H54 (cell line): ENCODE data around the gene PICK1.

Experiments used
- DNase-seq: peaks from one replicate; pipeline ENCODE4 v3.0.0; 2011; ENCODE audit warnings: low spot score, mixed read lengths; ENCODE audit not compliant: insufficient read length
- FAIRE-seq: peaks from 3 replicates; lab custom pipeline; 2011; peaks lifted over from hg19 to GRCh38; lab: Jason Lieb, UNC
- POLR2A ChIP-seq: IDR thresholded peaks from 2 replicates; pipeline ENCODE4 v1.6.1; 2011; ENCODE audit warnings: low read depth, mild to moderate bottlenecking, low read length

Gene PICK1

DNA sequence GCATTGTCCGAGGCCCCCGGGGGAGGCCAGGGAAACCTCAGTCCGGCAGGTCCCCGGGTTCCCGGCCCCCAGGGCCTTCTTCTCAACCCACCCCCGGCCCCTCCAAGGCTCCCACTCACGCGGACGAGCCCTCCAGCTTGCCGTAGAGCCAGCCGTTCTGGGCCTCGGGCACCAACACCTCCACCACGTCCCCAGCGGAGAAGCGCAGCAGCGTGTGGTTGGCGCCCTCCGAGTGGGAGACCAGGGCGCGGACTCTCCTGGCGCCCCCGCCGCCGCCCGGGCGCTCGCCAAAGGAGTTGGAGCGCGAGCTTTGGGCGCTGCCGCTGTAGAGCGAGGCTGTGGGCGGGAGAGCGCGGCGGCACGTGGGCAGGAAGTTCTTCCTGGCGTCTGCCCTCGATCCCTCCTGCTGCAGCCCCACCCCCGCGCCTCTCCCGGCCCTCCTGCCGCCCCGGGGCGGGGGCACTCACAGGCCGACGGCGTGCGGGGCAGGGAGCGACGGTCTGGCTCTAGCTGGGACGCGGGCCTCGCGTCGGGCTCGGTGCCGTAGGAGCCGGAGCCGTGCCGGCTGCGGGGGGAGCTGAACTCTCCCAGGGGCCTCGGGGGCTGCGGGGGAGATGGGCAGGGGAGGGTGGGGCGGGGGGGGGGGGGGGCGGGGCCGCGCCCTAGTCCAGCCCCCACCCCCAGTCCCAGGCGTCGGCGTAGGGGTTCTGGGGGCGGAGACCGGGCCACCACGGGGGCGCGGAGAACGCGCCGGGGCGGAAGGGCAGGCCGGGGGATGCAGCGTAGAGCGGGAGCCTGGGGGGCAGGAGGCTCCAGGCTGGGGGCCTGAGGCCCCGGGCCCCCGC is 31.6 kb downstream of the PICK1 start:
- DNase-seq (no peak), FAIRE-seq (no peak)
- TF ChIP-seq POLR2A, result no peak

DNA sequence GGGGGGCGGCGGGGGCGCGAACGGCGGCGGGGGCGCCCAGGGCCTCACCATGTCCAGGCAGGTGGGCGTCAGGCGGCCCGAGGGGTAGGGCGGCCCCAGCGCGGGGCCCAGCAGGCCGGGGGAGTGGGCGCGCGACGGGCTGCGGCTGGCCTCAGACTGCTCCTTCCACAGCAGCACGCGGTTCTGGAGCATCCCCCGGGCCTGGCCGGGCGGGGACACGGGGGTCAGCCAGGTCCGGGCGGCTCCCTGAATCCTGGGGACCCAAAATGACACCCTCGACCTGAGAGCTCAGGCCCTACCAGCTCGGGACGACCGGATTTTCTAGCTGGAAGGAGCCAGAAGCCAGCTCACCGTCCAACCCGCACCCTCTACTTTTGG is 32.3 kb downstream of the PICK1 start:
- FAIRE-seq (no peak), DNase-seq (no peak)
- TF ChIP-seq POLR2A, result no peak

DNA sequence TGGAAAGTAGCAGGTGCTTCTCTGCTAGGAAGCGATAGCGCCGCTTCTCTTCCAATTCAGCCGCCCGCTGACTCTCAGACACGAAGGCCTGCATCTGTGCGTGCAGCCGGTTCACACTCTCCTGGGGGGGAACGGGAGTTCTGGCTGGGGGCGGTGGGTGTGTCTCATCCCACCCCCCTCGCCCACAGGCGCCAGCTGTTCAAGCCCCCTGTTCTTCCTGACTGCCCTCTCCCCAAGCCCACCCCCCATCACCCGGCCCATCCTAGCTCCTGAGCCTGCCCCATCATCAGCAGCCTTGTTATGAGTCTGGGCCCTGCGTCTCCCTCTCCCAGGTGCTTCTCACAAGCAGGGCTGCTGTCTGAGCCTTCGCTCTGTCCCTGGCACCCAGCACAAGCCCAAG is 39.9 kb downstream of the PICK1 start:
- FAIRE-seq (no peak), DNase-seq (no peak)
- no peak for TF ChIP-seq POLR2A

DNA sequence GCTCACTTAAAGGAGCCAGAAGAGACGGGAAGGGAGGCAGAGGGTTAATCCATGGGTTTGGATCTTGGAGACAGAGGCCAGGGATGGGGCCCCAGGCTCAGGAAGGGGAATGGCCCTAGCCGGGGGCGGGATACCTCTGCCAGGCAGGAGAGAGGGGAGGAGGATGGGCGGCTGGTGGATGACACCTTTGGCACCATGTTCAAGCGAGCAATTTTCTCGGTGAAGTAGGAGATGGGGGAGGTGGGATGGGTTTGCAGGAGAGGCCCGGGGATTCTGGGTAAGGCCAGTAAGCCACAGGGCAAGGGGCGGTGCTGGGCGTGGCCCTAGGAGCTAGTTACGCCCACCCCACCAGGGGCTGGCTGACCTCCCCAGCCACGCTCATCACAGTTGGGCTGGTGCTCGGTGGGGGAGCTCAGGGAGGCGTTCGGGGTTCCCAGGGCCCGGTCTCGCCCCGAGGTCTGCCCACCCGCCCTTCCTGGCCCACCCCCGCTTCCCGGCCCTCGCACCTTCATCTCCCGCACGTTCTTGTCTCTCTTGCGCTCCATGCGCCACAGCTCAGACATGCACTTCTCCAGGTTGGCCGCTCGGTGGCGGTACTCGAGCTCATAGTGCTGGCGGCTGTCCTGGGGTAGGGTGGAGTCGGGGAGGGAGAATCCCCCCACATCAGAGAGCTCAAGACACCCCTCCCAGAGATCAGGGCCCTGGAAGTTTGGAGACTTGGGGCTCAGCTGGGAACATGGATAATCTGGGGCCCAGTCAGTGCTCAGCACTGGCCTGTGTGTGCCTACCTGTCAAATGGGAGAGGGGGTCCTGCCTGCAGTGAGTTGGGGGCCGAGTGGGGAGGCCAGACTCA is 40.6 kb downstream of the PICK1 start:
- no peak for FAIRE-seq
- TF ChIP-seq POLR2A, result no peak
- DNase-seq, result no peak

DNA sequence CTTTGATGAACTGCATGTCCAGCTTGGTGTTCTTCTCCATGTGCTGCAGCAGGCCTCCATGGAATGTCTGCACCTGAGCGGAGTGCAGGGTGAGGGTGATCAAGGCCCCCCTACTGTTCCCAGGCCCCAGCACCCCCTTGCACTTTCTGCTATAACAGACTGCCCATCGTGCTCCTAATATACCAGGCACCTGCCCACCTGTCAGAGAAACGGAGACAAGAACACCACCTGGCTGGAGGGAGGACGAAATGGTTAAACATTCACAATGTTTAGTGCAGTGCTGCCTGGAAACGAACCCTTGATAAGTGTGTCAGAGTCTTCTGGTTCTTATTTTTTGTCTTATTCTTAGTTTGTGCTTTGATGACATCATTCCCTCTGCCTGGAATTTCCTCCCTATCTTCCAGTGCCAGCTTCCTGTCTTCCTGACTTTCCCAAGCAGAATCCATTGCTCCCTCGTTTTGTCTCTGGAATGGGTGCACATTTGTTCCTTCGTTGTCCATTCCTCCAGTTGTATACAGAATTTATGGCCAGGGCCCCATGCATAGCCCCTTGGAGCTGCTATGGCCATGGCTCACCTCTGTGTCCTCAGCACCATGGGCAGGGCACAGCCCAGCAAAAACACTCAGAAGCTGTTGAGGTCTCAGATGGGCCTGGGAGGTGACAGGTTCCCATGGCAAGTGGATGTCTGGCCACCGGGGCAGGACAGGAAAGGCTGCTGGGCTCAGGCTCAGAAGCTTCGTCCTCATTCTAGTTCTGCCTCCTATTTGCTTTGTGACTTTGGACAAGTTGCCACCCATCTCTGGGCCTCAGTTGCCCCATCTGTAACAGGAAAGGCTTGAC is 41.4 kb downstream of the PICK1 start:
- TF ChIP-seq POLR2A, result no peak
- DNase-seq (peak; percentile 44), FAIRE-seq (no peak)

DNA sequence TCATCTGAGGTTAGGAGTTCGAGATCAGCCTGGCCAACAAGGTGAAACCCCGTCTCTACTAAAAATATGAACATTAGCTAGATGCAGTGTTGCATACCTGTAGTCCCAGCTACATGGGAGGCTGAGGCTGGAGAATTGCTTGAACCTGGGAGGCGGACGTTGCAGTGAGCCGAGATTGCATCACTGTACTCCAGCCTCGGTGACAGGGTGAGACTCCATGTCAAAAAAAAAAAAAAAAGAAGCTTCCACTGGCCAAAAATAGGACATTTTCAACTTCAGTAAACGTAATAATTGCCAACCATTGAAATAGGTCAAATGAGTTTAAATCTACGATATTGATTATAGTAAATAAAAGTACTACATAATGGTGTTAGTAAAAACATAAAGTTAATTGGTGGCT is 46.4 kb downstream of the PICK1 start:
- DNase-seq (no peak), FAIRE-seq (no peak)
- TF ChIP-seq POLR2A, result no peak

DNA sequence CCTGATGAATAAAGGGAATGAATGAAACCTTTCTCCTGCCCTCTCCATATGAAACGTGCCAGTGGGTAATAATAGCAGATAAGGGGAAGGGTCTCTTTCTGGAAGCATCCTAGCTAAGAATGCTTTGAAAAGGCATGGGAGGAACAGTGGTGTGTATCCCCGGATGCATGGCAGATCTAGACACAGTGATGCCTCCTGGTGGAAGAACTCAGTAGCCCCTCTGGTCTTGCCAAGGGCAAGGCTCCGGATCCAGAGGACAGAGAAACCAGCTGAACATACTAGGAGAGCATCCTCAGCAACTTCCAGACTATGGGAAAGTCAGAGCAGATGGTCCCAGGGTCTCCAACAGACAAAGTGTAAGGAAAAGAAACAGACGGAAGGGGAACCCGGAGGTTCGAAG is 46.9 kb downstream of the PICK1 start:
- no peak for FAIRE-seq
- DNase-seq, result no peak
- TF ChIP-seq POLR2A, result no peak

DNA sequence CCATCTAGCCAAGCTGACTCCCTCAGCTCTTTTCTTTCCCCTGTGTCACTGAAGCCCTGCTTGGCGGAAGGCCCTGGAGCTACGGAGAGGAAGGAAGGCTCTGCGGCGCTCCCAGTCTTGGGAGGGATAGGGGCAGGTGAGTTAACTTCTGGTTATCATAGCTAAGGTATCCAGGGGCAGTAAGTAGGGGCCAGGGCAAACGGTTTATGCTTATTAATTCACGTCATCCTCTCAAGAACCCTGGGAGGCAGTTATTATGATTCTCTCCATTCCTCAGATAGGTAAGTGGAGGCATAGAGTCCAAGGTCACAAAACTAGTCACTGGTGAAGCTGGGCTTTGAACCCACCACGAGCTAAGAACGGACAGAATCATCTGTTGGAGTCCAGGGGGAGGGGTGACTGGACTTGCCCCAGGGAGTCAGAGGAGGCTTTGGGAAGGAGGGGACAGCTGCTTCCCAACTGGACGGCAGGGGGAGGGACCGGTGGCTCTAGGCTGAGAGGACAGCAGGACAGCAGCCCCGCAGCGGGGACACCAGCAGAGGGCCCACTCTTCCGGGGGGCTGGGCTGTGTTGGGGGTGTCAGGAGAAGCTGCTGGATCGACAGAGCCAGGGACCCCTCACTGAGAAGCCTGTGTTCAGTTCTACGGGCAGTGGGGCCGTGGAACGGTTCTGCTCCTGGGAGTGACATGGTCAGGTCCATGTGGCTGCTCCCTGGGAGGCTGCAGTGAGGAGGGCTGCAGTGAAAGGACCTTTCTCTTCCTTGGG is 49.8 kb downstream of the PICK1 start:
- no peak for TF ChIP-seq POLR2A

DNA sequence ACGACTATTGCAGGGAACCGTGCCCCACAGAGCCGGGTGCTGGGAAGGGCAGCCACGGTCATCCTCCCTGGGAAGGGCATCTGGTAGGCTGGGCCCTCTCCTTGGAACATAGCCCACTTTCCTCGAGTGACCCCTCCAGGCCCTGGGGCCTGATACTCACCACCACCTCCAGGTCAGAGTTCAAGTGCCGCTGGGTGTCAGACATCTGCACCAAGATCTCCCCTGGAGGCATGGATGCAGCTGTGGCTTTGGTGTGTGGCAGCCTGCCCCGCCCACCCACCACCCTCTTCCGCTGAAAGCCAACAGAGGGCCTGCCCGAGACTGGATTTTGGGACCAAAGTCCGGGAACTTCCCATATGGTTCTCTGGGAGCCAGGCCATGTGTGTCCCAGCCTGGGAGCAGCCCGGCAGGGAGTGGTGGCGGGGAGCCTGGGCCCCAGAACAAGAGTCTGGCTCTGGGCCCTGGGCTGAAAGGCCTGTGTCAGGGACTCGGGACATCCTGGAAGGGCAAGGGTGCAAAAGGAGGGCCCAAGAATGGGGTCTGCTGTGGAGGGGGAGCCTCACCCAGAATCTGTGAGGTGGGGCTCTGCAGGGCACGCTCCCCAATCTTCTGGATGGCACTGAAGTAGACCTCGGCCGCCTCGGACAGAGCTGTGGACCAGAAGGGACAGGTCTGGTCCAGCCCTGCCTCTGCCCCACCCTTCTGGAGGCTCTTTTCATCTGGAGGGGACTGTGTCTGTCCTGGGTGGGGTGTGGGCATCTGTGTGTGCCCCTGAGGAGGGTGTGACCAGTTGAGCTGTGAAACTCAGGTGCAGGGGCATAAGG is 50.7 kb downstream of the PICK1 start:
- FAIRE-seq (no peak), DNase-seq (no peak)
- no peak for TF ChIP-seq POLR2A

More for the DNA sequence above, 49.8 kb downstream of the PICK1 start:
- no peak for FAIRE-seq
- no peak for DNase-seq

DNA sequence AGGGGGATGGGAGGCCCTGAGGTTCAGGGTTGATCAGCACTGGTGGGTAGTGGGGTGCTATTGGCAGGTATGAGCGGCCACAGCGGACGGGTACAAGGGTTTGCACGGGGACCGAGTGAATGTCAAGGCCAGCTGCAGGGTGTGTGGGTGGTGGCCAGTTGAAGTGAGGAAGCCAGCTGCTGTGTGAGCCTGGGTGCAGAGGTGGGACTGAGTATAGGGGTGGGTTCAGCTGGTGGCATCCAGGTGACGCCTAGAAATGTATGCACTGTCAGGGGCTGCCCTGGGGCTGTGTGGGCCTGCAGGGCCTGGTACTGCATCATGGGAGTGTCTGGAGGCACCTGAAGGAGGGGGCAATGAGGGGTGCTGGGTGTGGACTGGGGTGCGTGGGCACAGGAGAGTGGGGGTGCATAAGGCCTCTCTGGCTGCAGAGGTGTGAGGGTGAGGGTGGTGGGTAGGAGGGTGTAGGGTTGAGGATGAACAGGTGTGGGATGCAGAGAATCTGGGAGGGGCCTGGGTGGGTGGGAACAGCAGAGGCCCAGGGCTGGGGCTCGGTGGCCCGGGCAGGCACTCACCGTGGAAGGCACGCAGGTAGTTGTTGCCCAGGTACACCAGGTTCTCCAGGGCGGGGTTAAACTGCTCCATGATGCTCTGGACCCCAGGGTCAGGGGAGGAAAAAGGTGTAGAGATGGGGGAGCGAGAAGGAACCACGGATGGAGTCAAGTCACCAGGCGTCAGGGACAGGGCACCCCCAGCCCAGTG is 51.5 kb downstream of the PICK1 start:
- FAIRE-seq (no peak), DNase-seq (no peak)
- TF ChIP-seq POLR2A, result no peak

DNA sequence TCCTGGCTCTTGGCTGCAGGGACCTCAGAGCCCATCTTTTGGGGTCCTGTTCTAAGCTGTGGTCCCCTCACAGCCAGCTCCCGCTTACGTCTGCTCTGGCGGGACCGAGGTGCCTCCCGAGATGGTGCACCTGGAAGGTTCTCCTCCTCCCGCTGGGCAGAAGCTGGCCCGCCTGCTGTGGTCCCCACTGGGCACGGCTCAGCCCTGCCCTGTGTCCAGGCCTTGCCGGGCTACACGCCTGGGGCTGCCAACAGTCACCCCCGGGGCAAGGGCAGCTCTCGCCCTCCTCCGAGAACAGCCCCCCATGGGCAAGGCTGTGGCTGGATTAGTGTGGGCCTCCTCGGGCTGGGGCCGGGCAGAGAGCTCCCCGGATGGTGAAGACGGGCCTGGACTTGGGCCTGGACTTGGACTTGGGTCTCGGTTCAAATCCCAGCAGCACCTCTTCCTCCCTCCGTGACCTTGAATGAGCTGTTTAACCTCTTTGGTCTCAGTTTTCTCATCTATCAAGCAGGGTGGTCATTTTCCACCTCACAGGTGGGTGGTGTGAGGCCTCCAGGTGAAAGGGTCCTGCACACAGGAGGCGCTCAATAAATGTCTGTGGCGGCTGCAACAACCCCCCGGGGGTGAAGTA is 52.3 kb downstream of the PICK1 start:
- DNase-seq (no peak), FAIRE-seq (no peak)
- TF ChIP-seq POLR2A, result no peak
